Posterior vena cava (tissue), 2 donors: ENCODE measurements around the gene POU2F1. TPM values are rescaled to one million over a fixed set of nuclear protein-coding genes. Genes with fewer than 3 reads are reported as not detected.

Experiments
- DNase-seq: peaks from one replicate; pipeline ENCODE4 v3.0.0-alpha.2; 2020; ENCODE audit warnings: low spot score
- intact Hi-C, 2 donors: fragments of 100-400 bp; cut with DNase I; formaldehyde crosslinking; loops; one replicate each; pipeline versions ENCODE4 v1.14.1 to v1.14.2; 2022 to 2023
- total RNA-seq, 2 donors: library from RNA; stranded (reverse); fragmentation: NEBNext Ultra II Directional; extraction: Animal tissue kit (Norgen Biotek cat#: 25700); gene quantifications; one replicate each; pipeline ENCODE4 v1.2.1, GENCODE V29; 2021
- donor health status: DM: yes; HTN: yes; CAD: no.
- donor health status: DM: yes; HTN: yes; CAD: no.

The POU2F1 gene
- total RNA-seq, 2 donors from 2014 or later, result 19.2 to 21.1 TPM

GRCh38 chr1:167392200-167392696, 171.6 kb downstream of the POU2F1 start:
- intact Hi-C loops, result no loop called here
- no peak for DNase-seq

- intact Hi-C loops, result no loop called here
- no peak for DNase-seq
These were observed 179.8 kb downstream of the POU2F1 start for GRCh38 chr1:167400359-167400953.

GRCh38 chr1:167401260-167401873, 180.7 kb downstream of the POU2F1 start:
- DNase-seq, result no peak
- intact Hi-C loops, result no loop called here

GRCh38 chr1:167404161-167404888, 183.6 kb downstream of the POU2F1 start:
- no peak for DNase-seq
- intact Hi-C loops, result no loop called here

GRCh38 chr1:167404908-167405307, 184.2 kb downstream of the POU2F1 start:
- intact Hi-C loops, result no loop called here
- DNase-seq, result no peak

GRCh38 chr1:167408355-167408754, 187.7 kb downstream of the POU2F1 start:
- intact Hi-C loops, result no loop called here
- no peak for DNase-seq

- intact Hi-C loops, result no loop called here
These were observed 188.5 kb downstream of the POU2F1 start for GRCh38 chr1:167409183-167409582.

GRCh38 chr1:167412072-167412471, 191.4 kb downstream of the POU2F1 start:
- intact Hi-C loops, result no loop called here

More at GRCh38 chr1:167409183-167409582, 188.5 kb downstream of the POU2F1 start:
- no peak for DNase-seq

GRCh38 chr1:167412920-167413319, 192.2 kb downstream of the POU2F1 start:
- no peak for DNase-seq
- intact Hi-C loops, result no loop called here

More at GRCh38 chr1:167412072-167412471, 191.4 kb downstream of the POU2F1 start:
- no peak for DNase-seq

- intact Hi-C loops, result no loop called here
- no peak for DNase-seq
These were observed 192.6 kb downstream of the POU2F1 start for GRCh38 chr1:167413328-167413727.

- intact Hi-C loops, result no loop called here
These were observed 195.8 kb downstream of the POU2F1 start for GRCh38 chr1:167416506-167416905.

GRCh38 chr1:167418391-167418790, 197.7 kb downstream of the POU2F1 start:
- intact Hi-C loops, result no loop called here
- no peak for DNase-seq

More at GRCh38 chr1:167416506-167416905, 195.8 kb downstream of the POU2F1 start:
- no peak for DNase-seq

GRCh38 chr1:167419245-167419644, 198.6 kb downstream of the POU2F1 start:
- no peak for DNase-seq
- intact Hi-C loops, result no loop called here

- intact Hi-C loops, result no loop called here
- DNase-seq, result no peak
These were observed 199.8 kb downstream of the POU2F1 start for GRCh38 chr1:167420510-167420909.

- no peak for DNase-seq
- intact Hi-C loops, result no loop called here
These were observed 203.3 kb downstream of the POU2F1 start for GRCh38 chr1:167423684-167424619.

GRCh38 chr1:167425482-167425881, 204.8 kb downstream of the POU2F1 start:
- no peak for DNase-seq
- intact Hi-C loops, result no loop called here

GRCh38 chr1:167426716-167427115, 206.0 kb downstream of the POU2F1 start:
- no peak for DNase-seq
- intact Hi-C loops, result no loop called here

GRCh38 chr1:167427848-167428247, 207.2 kb downstream of the POU2F1 start:
- DNase-seq, result no peak
- intact Hi-C loops, result no loop called here

- intact Hi-C loops, result no loop called here
- DNase-seq, result no peak
These were observed 207.7 kb downstream of the POU2F1 start for GRCh38 chr1:167428395-167428794.
